Head of caudate nucleus (tissue), 42 donors: ENCODE data around the gene RHEB.
"Not testable (repeated sequence)": the region's sequence is repeated elsewhere in the genome, so short reads cannot be mapped to it uniquely, and the experiment has no call there.

Experiments used
- DNase-seq, 42 donors: peaks; one replicate each; pipeline versions ENCODE4 v3.0.0 to v3.0.0-alpha.2; 2020 to 2021; ENCODE audit warnings: mixed read lengths in 7 of 42
- intact Hi-C: fragments of 100-400 bp; cut with DNase I; formaldehyde crosslinking; loops from one replicate; pipeline ENCODE4 v1.15.0; 2022

RHEB gene

GRCh38 chr7:151537818-151538561, 18.3 kb upstream of the RHEB start:
- intact Hi-C loops = no loop called here
- DNase-seq = peak in 14 of 42 donors; percentile 17 to 69 (median 46)

- DNase-seq, intact Hi-C loops: not testable (repeated sequence)
Observed at GRCh38 chr7:151536178-151536577, 16.5 kb upstream of the RHEB start.

- intact Hi-C loops = no loop called here
- no peak for DNase-seq
Observed at GRCh38 chr7:151529842-151530241, 10.1 kb upstream of the RHEB start.

GRCh38 chr7:151524845-151525244, 5.2 kb upstream of the RHEB start:
- DNase-seq = no peak
- intact Hi-C loops = no loop called here

GRCh38 chr7:151524331-151524730, 4.6 kb upstream of the RHEB start:
- intact Hi-C loops = no loop called here
- no peak for DNase-seq

- peak in 40 of 42 donors; percentile 25 to 78 (median 59) for DNase-seq
- intact Hi-C loops = no loop called here
Observed at GRCh38 chr7:151520419-151521261, 945 bp upstream of the RHEB start.

- intact Hi-C loops = not testable (repeated sequence)
- DNase-seq = peak in 41 of 42 donors; percentile 33 to 78 (median 56)
Observed at GRCh38 chr7:151518947-151519764, 539 bp downstream of the RHEB start.

- peak in 40 of 42 donors; percentile 14 to 79 (median 48) for DNase-seq
- intact Hi-C loops = no loop called here
Observed at GRCh38 chr7:151518105-151518946, 1.4 kb downstream of the RHEB start.

- intact Hi-C loops = no loop called here
- peak in 1 of 42 donors; percentile 13 for DNase-seq
Observed at GRCh38 chr7:151517601-151518104, 2.0 kb downstream of the RHEB start.

GRCh38 chr7:151515276-151515565, 4.5 kb downstream of the RHEB start:
- no peak for DNase-seq
- intact Hi-C loops = no loop called here

GRCh38 chr7:151514461-151515275, 5.0 kb downstream of the RHEB start:
- DNase-seq = no peak
- intact Hi-C loops = no loop called here

GRCh38 chr7:151513133-151513532, 6.6 kb downstream of the RHEB start:
- intact Hi-C loops = no loop called here
- DNase-seq = no peak

- intact Hi-C loops = no loop called here
- DNase-seq = no peak
Observed at GRCh38 chr7:151512353-151512752, 7.3 kb downstream of the RHEB start.

- intact Hi-C loops = no loop called here
- no peak for DNase-seq
Observed at GRCh38 chr7:151511946-151512345, 7.7 kb downstream of the RHEB start.

- intact Hi-C loops = no loop called here
Observed at GRCh38 chr7:151511270-151511669, 8.4 kb downstream of the RHEB start.

GRCh38 chr7:151509670-151510333, 9.9 kb downstream of the RHEB start:
- intact Hi-C loops = no loop called here
- DNase-seq = no peak

More at GRCh38 chr7:151511270-151511669, 8.4 kb downstream of the RHEB start:
- no peak for DNase-seq

GRCh38 chr7:151508991-151509390, 10.7 kb downstream of the RHEB start:
- no peak for DNase-seq
- intact Hi-C loops = no loop called here
